H1 (cell line): ENCODE results near the gene AFAP1L2. TPM values are rescaled to one million over a fixed set of nuclear protein-coding genes. Genes with fewer than 3 reads are reported as not detected.

Experiments used
- BRCA1 ChIP-seq: IDR thresholded peaks from 2 replicates; pipeline ENCODE4 v1.6.1; 2012; ENCODE audit warnings: low read depth, low read length, improper control_type of control experiment
- CHD7 ChIP-seq: fragments of 300-600 bp; sonication (generic); IDR thresholded peaks from 2 replicates; pipeline ENCODE4 v1.7.1; 2012; ENCODE audit warnings: low read length, moderate library complexity, mild to moderate bottlenecking, inconsistent platforms; ENCODE audit not compliant: insufficient replicate concordance
- EP300 ChIP-seq, 2 experiments: IDR thresholded peaks; 1 replicate in 1 of 2; 2 replicates in 1 of 2; pipeline ENCODE4 v1.6.1; 2011 to 2012; ENCODE audit warnings: low read depth in 2 of 2, low read length in 2 of 2, mild to moderate bottlenecking in 2 of 2, borderline replicate concordance in 1 of 2, inconsistent platforms in 1 of 2, moderate library complexity in 1 of 2
- KDM4A ChIP-seq: IDR thresholded peaks from one replicate; pipeline ENCODE4 v1.7.1; 2012; ENCODE audit warnings: low read depth, mild to moderate bottlenecking, moderate library complexity, low read length, inconsistent platforms; ENCODE audit not compliant: severe bottlenecking
- NRF1 ChIP-seq: IDR thresholded peaks from 2 replicates; pipeline ENCODE4 v1.6.1; 2011; ENCODE audit warnings: mild to moderate bottlenecking, low read depth, low read length, improper control_type of control experiment
- POU5F1 ChIP-seq: IDR thresholded peaks from 2 replicates; pipeline ENCODE4 v1.6.1; 2011; ENCODE audit warnings: low read depth, mild to moderate bottlenecking, low read length, moderate library complexity
- RAD21 ChIP-seq, 2 experiments: IDR thresholded peaks in 1 of 2; conservative IDR thresholded peaks in 1 of 2; 2 replicates each; pipeline ENCODE4 v1.6.1; 2011; ENCODE audit warnings: low read depth in 2 of 2, low read length in 2 of 2, improper control_type of control experiment in 1 of 2, inconsistent platforms in 1 of 2, mild to moderate bottlenecking in 1 of 2, moderate library complexity in 1 of 2
- RBBP5 ChIP-seq: IDR thresholded peaks from 2 replicates; pipeline ENCODE4 v1.7.1; 2012; ENCODE audit warnings: low read depth, mild to moderate bottlenecking, inconsistent platforms, low read length, moderate library complexity, borderline replicate concordance
- SIX5 ChIP-seq: IDR thresholded peaks from 2 replicates; pipeline ENCODE4 v1.6.1; 2011; ENCODE audit warnings: mild to moderate bottlenecking, low read depth, low read length
- TBP ChIP-seq: IDR thresholded peaks from 2 replicates; pipeline ENCODE4 v1.6.1; 2011; ENCODE audit warnings: low read depth, low read length, improper control_type of control experiment
- polyA plus RNA-seq, 7 experiments: library from polyadenylated mRNA; depleted of rRNA in 3 of 7; stranded (reverse) in 5 of 7; unstranded in 2 of 7; fragments of >200 nt in 5 of 7; fragments of 200-250 nt in 2 of 7; gene quantifications; 1 replicate in 5 of 7; 2 replicates in 1 of 7; 4 replicates in 1 of 7; pipeline versions ENCODE4 v1.2.1 to v1.2.3, GENCODE V29; 2011 to 2013; ENCODE audit warnings: missing spikeins in 2 of 7, mixed read lengths in 2 of 7
- total RNA-seq: library from RNA; stranded (reverse); fragmentation: NEBNext Ultra II Directional; extraction: Animal tissue kit (Norgen Biotek cat#: 25700); gene quantifications from 2 replicates; pipeline ENCODE4 v1.2.1, GENCODE V29; 2021

The AFAP1L2 gene
- total and polyA plus RNA-seq, 2 of the 8 experiments (the other 6 are each of a cell fraction or from before 2014, with no cell fraction given) = 3.9 to 6.4 TPM

GRCh38 chr10:114429581-114430335 lies 25.5 kb upstream of the AFAP1L2 start (continued):
- TF ChIP-seq CHD7 (no peak), EP300 (IDR thresholded peaks at IDR 0.05; ENCODE audit: borderline replicate concordance in 1 of 2, low read depth in 2 of 2, low read length in 2 of 2) (no peak), SIX5 (no peak), RBBP5 (no peak), POU5F1 (no peak), TBP (no peak), NRF1 (no peak), RAD21 (IDR thresholded peaks at IDR 0.05 in 1 of 2, conservative IDR thresholded peaks at IDR 0.05 in 1 of 2; ENCODE audit: low read depth in 2 of 2, low read length in 2 of 2) (no peak), KDM4A (no peak), BRCA1 (no peak)
